VCaP (cell line): Measurements from ENCODE around the gene PLXNA2.
A peak's percentile ranks its signal among the peaks of the same experiment; 100 is the strongest.

Source experiments
- H3K27ac ChIP-seq: fragments of 450-650 bp; 2 replicates; pipeline ENCODE4 v1.5.1; 2017
- TF ChIP-seq, protein P1 (sequence below): fragments of 450-650 bp; conservative IDR thresholded peaks from 2 replicates; pipeline ENCODE4 v1.5.1; 2017; ENCODE audit warnings: mild to moderate bottlenecking, moderate library complexity

The PLXNA2 gene

DNA sequence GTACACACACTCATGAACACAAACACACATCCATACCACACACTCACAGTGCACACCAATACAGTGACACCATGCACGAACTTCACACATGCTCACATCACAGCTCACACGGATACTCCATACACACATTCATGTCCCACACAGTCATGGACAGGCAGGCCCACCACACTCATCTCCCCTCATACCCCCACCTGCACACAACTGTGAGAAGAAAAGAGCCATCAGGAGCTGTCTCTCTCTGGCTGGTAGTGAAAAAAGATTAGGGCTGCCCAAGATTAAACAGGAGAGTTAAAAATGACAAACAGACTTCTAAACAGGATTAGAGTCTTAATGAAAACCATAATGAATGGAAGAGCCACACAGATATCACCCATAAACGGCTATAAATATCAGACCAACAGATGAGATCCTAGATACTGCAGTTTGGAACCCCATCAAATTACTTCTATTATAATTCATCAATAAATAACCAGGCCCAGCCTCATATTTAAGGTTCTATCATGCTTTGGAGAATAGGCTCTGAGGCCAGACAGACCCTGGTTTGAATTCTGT lies 122.3 kb downstream of the PLXNA2 start:
- H3K27ac ChIP-seq: no peak overlapping the region
- TF ChIP-seq, protein P1, sequence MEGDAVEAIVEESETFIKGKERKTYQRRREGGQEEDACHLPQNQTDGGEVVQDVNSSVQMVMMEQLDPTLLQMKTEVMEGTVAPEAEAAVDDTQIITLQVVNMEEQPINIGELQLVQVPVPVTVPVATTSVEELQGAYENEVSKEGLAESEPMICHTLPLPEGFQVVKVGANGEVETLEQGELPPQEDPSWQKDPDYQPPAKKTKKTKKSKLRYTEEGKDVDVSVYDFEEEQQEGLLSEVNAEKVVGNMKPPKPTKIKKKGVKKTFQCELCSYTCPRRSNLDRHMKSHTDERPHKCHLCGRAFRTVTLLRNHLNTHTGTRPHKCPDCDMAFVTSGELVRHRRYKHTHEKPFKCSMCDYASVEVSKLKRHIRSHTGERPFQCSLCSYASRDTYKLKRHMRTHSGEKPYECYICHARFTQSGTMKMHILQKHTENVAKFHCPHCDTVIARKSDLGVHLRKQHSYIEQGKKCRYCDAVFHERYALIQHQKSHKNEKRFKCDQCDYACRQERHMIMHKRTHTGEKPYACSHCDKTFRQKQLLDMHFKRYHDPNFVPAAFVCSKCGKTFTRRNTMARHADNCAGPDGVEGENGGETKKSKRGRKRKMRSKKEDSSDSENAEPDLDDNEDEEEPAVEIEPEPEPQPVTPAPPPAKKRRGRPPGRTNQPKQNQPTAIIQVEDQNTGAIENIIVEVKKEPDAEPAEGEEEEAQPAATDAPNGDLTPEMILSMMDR: no peak

DNA sequence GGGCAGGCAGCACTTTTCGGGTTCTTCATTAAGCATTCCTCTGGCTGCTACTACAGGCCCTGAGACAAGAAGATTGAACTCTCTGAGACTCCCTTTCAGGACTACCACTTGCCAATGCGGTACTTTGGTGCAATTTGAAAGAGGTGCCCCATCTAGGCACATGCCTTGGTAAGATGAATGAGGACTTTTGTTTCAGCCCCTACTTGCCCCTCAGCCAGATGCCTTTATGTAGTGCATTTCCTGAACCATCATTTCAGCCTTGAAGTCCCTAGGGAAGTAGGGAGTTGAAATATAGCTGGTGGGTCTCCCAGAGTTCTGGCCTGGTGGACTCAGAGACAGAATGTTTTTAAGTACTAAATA lies 123.8 kb downstream of the PLXNA2 start:
- TF ChIP-seq, protein P1: no peak
- no peak overlapping the region for H3K27ac ChIP-seq

DNA sequence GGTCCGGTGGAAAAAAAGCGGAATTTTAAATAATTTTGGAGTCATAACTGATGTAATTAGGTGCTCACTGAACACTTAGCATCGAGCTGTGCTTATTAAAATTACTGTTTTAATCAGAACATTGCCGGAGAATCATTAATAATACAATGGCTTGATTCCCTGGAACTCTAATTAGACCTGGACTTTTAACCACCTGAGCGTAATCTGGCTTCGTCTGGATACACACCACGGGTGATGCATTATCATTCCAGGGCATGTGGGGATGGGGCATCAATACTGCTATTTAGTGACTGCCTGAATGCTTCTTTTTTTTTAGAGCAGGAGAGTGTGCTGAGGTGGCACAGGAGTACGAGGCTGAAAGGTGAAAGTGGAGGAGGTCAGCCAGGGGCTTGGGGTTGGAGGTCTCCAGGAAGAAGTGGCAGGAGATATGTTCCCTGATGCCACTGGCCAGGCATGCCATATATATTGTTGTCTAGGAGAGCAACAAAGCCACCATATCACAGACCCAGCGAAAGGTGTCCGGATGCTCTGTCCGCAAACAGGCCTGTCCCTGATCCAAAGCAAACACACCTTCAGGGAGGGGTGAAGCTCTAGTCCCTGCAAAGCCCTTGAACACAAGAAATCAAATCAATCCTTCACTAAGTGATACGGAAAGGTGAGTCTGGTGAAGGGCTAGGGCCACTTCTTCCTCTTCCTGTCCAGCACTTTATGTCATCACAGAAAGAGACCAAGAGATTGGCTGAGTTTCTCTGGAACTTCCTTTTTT lies 125.2 kb downstream of the PLXNA2 start:
- peak overlapping the region; percentile 37 for H3K27ac ChIP-seq
- TF ChIP-seq, protein P1: no peak

DNA sequence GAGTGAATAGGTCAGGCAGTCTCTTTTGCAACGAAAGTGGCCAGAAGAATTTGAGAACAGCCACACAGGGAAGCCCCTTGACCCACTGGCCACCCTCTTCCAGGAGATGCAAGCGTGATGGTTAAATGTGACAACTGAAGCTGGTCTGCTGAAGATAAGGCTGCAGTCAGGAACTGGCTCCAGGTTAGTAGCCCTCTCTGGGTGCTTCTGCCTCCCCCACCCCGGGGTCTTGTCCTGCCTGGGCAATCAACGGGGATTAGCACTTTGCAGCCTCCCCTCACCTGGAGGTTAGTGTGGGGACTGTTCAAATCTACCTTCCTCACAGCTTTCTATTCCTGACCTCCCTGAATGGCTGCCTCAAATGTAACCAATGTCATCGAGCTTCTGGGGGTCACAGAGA lies 125.9 kb downstream of the PLXNA2 start:
- TF ChIP-seq, protein P1: no peak
- H3K27ac ChIP-seq: no peak overlapping the region

DNA sequence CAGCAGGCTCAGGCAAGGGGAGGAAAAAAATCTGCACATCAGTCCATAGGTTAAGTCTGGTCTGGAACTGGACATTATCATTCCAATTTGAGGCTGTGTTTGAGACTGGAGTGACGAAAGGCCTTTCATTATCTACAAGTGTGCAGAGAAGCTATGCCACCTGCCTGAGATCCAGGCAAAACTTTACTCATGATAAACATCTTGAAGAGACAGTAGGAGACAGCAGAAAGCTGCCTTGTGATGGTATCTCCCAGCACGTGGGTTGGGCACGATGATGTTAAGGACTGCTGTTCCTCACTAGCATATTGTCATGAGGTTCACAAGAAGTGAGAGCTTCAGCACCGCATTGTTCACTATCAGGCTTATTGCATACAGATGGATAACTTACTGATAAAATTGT lies 126.4 kb downstream of the PLXNA2 start:
- TF ChIP-seq, protein P1: no peak
- H3K27ac ChIP-seq: no peak overlapping the region

DNA sequence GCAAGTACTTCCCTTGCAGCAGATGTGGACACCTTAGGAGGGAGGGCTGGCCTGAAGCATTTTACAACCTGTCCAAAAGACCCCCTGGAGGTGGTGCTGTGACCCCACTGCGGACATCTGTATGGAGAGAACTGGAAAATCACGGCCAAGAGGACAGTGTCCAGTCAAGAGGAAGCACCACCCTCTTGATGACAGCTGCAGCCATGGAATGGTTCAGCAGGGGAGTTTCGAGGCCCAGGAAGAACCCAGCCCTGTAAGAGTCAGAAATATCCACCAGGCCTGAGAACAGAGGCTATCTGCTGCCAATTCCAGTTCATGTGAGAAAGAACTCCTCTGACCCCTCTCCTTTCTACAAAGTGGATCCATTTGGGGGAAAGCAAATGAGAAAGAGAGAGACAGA lies 126.8 kb downstream of the PLXNA2 start:
- no peak overlapping the region for H3K27ac ChIP-seq
- TF ChIP-seq, protein P1: no peak

DNA sequence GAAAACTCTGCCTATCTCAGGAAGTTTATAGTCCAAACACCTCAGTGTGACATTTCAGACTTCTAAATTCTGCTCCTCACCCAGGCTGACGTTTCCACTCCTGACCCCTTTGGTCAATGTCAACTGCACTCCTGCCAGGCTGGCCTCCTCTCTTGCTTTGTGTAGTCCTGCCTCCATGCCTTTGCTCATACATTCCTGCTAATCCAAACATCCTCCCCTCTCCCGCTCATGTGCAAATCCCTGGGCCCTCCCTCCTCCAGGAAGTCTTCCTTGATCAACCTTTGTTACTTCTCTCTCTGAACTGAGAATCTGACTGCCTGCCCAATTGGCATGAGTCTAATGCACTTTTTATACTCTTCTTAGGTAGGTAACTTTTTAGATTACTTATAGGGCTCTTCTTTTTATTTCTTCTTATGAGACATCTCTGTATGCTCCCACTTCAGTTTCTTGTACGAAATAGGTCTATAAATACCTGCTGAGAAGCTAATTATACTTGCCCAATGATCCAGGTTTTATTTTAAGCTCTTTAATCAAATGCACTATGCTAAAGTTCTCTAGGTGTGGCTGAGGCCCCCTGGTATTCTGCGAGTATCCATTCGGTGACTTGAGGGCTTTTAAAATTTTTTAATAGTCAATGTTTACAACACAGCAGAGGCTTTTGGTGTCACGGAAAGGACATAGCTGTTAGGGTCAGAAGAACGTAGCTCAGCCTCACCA lies 128.1 kb downstream of the PLXNA2 start:
- no peak overlapping the region for H3K27ac ChIP-seq
- TF ChIP-seq, protein P1: no peak
